GM12878 (cell line): ENCODE results near the gene GALNT9. TPM values are rescaled to one million over a fixed set of nuclear protein-coding genes. Genes with fewer than 3 reads are reported as not detected.

Experiments used
- BACH1 ChIP-seq: fragments of 450-650 bp; IDR thresholded peaks from 2 replicates; pipeline ENCODE4 v1.6.1; 2017; ENCODE audit warnings: mild to moderate bottlenecking, borderline replicate concordance
- CEBPZ ChIP-seq: fragments of 150-350 bp; IDR thresholded peaks from 2 replicates; pipeline ENCODE4 v1.6.1; 2016; ENCODE audit warnings: low read depth, low read length
- CUX1 ChIP-seq: IDR thresholded peaks from 2 replicates; pipeline ENCODE4 v1.6.1; 2012; ENCODE audit warnings: improper control_type of control experiment, low read depth, low read length; ENCODE audit not compliant: insufficient replicate concordance
- E2F4 ChIP-seq: IDR thresholded peaks from 2 replicates; pipeline ENCODE4 v1.6.1; 2012; ENCODE audit warnings: low read depth, low read length, improper control_type of control experiment
- HDAC6 ChIP-seq: fragments of 200-600 bp; sonication (generic); IDR thresholded peaks from one replicate; pipeline ENCODE4 v1.8.0; 2017; ENCODE audit warnings: antibody characterized with exemption; ENCODE audit not compliant: unreplicated experiment
- MTA2 ChIP-seq: fragments of 450-650 bp; IDR thresholded peaks from 2 replicates; pipeline ENCODE4 v1.6.1; 2016; ENCODE audit warnings: low read depth, mild to moderate bottlenecking, moderate library complexity
- RB1 ChIP-seq: fragments of 450-650 bp; formaldehyde crosslinking; IDR thresholded peaks from 2 replicates; pipeline ENCODE4 v1.6.1; 2017; ENCODE audit warnings: mild to moderate bottlenecking, borderline replicate concordance
- SKIL ChIP-seq: fragments of 450-650 bp; IDR thresholded peaks from 2 replicates; pipeline ENCODE4 v1.6.1; 2017; ENCODE audit warnings: mild to moderate bottlenecking, low read depth, inconsistent platforms; ENCODE audit not compliant: poor library complexity, severe bottlenecking
- SRF ChIP-seq, 2 experiments: IDR thresholded peaks; 2 replicates each; pipeline ENCODE4 v1.6.1; 2011; ENCODE audit warnings: low read depth in 2 of 2, low read length in 2 of 2, mild to moderate bottlenecking in 1 of 2, moderate library complexity in 1 of 2
- polyA plus RNA-seq, 11 experiments: library from polyadenylated mRNA; depleted of rRNA in 4 of 11; unstranded in 6 of 11; stranded (reverse) in 5 of 11; fragments of >200 nt; fragmentation: Nextera tagmentation in 4 of 11; fragmentation: Illumina TruSeq in 1 of 11; extraction: Ambion mirVana in 4 of 11; extraction: Trizol in 1 of 11; gene quantifications; 1 replicate in 1 of 11; 2 replicates in 10 of 11; pipeline versions ENCODE4 v1.2.1 to v1.2.3, GENCODE V29; 2011 to 2016; ENCODE audit warnings: inconsistent platforms in 2 of 11, missing spikeins in 2 of 11, low read depth in 1 of 11
- total RNA-seq, 4 experiments: library from RNA; depleted of rRNA in 3 of 4; stranded (reverse); fragments of >200 nt in 3 of 4; fragmentation: Illumina TruSeq in 1 of 4; extraction: Trizol in 1 of 4; gene quantifications; 2 replicates each; pipeline versions ENCODE4 v1.2.1 to v1.2.3, GENCODE V29; 2013 to 2021

The GALNT9 gene
- total and polyA plus RNA-seq, 10 of the 15 experiments (the other 5 are each of a cell fraction or from before 2014, with no cell fraction given): 0.04 TPM; not detected in 9

- TF ChIP-seq E2F4: no peak
- no peak for TF ChIP-seq MTA2
- TF ChIP-seq RB1: no peak
- no peak for TF ChIP-seq CUX1
- TF ChIP-seq HDAC6: no peak
- TF ChIP-seq BACH1: no peak
- TF ChIP-seq CEBPZ: no peak
- TF ChIP-seq SKIL: no peak
- no peak for TF ChIP-seq SRF (IDR thresholded peaks at IDR 0.05; ENCODE audit: low read depth in 2 of 2, low read length in 2 of 2)
Observed at GRCh38 chr12:132171968-132172521, 157.3 kb downstream of the GALNT9 start (continued).
